HG03469 (cell line): ENCODE measurements around the gene EPC2.
"Not testable (repeated sequence)": the region's sequence is repeated elsewhere in the genome, so short reads cannot be mapped to it uniquely, and the experiment has no call there.

Experiments
- ATAC-seq: cut with Tn5 transposase; IDR thresholded peaks from one replicate; pipeline ENCODE4 v1.9.1; 2021; ENCODE audit warnings: mild to moderate bottlenecking, moderate library complexity, moderate number of reproducible peaks; ENCODE audit not compliant: unreplicated experiment

The EPC2 gene

DNA sequence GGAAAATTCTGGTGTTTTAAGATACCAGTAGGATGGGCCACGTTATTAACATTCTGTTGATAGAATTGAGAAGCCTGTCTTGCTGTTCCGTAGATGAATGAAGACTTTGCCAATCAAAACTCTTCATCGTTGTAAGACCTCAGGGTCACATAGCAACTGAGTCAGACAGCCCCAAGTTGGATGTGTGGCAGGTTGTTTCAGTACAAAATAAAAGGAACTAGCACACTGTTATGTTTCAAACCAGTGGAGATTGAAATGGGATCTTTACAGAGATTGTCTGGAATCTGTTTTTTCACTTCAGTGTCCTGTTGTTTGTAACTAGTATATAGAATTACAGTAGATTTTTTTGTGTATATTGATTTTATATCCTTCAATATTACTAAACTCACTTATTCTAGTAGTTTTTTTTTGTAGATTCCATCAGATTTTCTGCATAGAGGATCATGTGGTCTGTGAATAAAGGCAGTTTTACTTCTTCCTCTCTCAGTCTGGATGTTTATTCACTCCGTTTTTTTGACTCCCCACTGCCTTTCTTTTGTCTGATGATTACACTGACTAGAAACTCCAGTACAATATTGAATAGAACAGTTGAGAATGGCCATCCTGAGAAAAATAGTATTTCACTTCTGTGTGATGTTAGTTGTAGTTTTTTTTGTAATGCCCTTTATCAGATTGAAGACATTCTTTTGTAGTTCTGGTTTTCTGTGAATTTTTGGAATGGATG, 22.7 kb downstream of the EPC2 start:
- no peak for ATAC-seq

DNA sequence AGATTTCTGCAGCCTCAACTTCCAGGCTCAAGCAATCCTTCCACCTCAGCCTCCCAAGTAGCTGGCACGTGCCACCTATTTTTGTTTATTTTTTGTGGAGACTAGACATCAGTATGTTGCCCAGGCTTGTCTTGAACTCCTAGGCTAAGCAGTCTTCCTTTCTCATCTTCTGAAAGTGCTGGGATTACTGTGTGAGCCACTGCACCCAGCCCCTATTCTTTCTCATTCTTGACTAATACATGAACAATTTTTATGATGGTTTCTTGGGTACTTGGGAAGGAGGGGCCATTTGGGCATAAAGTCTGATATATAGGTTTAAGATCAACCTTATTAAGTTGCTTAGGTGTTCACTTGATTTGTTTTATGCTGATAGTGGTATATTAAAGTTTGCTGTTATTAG, 26.2 kb downstream of the EPC2 start:
- no peak for ATAC-seq

- ATAC-seq = no peak
Observed at GRCh38 chr2:148674063-148675020, 29.8 kb downstream of the EPC2 start.

- no peak for ATAC-seq
Observed at GRCh38 chr2:148675708-148676107, 31.2 kb downstream of the EPC2 start.

DNA sequence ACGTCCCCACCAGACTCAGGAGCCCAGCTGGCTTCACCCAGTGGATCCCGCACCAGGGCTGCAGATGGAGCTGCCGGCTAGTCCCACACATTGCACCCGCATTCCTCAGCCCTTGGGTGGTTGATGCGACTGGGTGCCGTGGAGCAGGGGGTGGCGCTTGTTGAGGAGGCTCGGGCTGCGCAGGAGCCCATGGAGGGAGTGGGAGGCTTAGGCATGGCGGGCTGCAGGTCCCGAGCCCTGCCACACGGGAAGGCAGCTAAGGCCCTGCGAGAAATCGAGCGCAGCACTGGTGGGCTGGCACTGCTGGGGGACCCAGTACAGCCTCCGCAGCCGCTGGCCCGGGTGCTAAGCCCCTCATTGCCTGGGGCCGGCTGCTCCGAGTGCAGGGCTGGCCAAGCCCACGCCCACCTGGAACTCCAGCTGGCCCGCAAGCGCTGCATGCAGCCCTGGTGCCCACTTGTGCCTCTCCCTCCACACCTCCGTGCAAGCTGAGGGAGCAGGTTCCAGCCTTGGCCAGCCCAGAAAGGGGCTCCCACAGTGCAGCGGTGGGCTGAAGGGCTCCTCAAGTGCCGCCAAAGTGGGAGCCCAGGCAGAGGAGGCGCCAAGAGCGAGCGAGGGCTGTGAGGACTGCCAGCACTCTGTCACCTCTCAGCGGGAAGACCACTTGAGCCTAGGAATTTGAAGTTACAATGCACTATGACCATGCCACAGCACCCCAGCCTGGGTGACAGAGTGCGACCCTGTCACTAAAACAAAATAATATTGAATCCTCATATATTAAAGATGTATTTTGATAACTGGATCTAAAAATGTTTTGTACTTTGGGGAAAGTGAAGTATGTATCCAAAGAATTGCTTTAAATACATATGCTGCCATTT, 34.0 kb downstream of the EPC2 start:
- ATAC-seq = not testable (repeated sequence)

- ATAC-seq = no peak
Observed at GRCh38 chr2:148680462-148680861, 35.9 kb downstream of the EPC2 start.

DNA sequence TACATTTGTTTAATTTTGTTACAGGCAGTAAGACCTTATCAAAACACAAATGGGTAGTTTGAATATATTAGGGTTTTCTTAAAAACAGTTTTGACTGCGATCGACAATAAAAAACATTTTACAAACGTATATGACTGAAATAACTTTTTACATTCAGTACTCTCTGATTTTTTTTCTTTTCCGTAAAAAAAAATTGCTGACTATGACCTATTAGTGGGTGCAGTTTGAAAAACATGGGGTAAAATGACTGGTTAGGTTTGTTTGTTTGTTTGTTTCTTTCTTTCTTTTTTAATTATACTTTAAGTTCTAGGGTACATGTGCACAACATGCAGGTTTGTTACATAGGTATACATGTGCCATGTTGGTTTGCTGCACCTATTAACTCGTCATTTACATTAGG, 36.9 kb downstream of the EPC2 start:
- ATAC-seq = no peak

DNA sequence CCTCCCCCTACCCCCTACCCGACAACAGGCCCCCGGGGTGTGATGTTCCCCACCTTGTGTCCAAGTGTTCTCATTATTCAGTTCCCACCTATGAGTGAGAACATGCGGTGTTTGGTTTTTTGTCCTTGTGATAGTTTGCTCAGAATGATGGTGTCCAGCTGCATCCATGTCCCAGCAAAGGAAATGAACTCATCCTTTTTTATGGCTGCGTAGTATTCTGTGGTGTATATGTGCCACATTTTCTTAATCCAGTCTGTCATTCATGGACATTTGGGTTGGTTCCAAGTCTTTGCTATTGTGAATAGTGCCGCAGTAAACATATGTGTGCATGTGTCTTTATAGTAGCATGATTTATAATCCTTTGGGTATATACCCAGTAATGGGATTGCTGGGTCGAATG, 37.3 kb downstream of the EPC2 start:
- not testable (repeated sequence) for ATAC-seq

GRCh38 chr2:148684507-148684906, 40.0 kb downstream of the EPC2 start:
- no peak for ATAC-seq

DNA sequence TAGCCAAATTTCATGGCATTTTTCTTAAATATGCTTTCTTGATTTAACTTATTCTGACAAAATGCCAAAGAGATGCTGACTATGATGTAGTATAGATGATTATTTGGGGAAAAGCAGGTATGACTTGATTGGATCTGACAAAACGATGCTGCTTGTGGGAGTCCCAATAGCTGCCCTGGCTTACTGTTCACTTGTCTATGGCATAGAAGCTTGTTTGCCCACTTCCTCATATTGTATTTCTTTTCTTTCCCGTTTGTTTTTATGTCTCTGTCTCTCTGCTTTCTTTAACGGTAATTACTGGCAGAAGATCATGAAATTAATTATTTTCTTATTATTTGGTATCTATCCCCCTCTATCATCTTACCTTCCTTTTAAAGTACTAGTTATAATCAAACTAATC, 43.0 kb downstream of the EPC2 start:
- no peak for ATAC-seq

- not testable (repeated sequence) for ATAC-seq
Observed at GRCh38 chr2:148688011-148688410, 43.5 kb downstream of the EPC2 start.

GRCh38 chr2:148696985-148697384, 52.4 kb downstream of the EPC2 start:
- ATAC-seq = no peak

GRCh38 chr2:148699830-148700229, 55.3 kb downstream of the EPC2 start:
- ATAC-seq = no peak

GRCh38 chr2:148701039-148701438, 56.5 kb downstream of the EPC2 start:
- ATAC-seq = no peak

DNA sequence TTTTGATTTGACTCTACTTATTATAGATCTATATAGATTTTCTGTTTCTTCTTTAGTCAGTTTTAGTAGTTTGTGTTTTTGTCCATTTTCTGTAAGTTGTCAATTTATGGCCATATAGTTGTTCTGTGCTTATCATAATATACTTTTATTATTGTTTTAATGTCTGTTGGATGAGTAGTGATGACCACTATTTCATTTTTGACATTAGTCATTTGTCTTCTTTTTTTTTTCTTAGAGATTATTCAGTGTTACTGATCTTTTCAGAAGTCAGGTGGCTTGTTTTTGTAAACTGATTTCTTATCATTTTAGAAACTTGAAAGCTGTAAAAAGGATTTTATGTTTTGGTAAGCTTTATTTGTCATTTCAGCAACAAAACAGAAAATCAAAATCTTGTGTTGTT, 57.3 kb downstream of the EPC2 start:
- ATAC-seq = no peak

GRCh38 chr2:148702475-148702874, 57.9 kb downstream of the EPC2 start:
- ATAC-seq = no peak

DNA sequence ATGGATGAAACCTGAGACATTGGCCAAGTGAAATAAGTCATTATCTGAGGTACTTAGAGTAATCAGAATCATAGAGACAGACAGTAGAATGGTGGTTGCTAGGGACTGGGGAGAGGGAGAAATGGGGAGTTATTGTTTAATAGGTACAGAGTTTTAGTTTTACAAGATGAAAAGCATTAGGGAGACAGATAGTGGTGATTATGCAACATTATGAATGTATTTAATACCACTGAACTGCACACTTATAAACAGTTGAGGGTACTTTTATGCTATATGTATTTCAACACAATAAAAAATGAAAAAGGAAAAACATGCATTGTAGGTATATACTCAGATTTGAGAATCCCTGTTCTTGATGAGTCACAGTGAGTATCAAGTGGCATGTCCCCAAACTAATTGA, 59.7 kb downstream of the EPC2 start:
- ATAC-seq = no peak

DNA sequence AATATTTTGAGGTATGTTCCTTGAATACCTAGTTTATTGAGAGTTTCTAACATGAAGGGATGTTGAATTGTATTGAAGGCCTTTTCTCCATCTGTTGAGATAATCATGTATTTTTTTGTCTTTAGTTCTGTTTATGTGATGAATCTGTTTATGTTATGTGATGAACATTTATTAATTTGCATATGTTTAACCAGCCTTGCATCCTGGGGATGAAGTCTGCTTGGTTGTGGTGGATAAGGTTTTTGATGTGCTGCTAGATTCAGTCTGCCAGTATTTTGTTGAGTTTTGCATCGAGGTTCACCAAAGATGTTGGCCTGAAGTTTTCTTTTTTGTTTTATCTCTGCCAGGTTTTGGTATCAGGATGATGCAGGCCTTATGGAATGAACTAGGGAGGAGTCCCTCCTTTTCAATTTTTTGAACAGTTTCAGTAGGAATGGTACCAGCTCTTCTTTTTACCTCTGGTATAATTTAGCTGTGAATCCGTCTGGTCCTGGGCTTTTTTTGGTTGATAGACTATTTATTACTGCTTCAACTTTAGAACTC, 71.9 kb downstream of the EPC2 start:
- ATAC-seq = no peak

DNA sequence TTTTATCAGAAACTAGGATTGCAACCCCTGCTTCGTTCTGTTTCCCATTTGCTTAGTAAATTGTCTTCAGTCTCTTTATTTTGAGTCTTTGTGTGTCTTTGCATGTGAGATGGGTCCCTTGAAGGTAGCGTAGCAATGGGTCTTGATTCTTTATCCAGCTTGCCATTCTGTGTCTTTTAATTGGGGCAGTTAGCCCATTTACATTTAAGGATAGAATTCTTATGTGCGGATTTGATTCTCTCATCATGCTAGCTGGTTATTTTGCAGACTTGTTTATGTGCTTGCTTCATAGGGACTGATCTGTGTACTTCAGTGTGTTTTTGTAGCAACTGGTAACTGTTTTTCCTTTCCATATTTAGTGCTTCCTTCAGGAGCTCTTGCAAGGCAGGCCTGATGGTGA, 73.5 kb downstream of the EPC2 start:
- no peak for ATAC-seq

DNA sequence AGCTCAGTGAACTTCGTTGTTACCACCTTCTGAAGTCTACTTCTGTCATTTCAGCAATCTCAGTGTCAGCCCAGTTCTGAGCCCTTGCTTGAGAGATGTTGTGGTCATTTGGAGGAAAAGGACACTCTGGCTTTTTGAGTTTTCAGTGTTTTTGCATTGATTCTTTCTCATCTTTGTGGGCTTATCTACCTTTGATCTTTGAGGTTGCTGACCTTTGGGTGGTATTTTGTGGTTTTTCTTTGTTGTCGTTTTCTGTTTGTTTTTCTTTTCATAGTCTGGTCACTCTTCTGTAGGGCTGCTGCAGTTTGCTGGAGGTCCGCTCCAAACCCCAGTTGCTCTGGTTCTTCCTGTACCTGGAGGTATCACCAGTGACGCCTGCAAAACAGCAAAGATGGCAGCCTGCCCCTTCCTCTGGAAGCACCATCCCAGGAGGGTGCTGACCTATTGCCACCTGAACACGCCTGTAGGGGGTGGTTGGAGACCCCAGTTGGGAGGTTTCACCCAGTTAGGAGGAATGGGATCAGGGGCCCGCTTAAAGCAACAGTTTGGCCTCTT, 74.7 kb downstream of the EPC2 start:
- no peak for ATAC-seq
